NCI-H2029 (cell line): ENCODE measurements around the gene DPYD.

ENCODE experiments used
- DNase-seq: peaks from one replicate; lab custom pipeline; 2025; lab: John Stamatoyannopoulos, UW

The DPYD gene

DNA sequence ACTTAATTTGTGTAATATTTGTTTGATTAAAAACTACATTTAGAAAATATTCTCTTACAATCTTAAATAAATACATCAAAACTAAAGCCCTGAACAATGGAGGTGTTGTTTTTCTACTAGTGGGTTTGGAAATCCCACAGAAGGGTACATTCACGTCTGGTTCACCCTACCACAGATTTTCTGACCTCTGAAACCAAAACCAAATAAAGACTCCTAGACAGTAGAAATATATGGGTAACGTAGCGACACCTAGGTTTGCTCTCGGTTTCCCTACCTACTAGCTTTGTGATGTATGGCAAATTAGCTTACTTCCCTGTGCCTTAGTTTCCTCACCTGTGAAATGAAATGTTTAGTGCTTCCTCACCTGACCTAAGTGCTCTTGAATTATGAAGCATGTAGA is 312.6 kb downstream of the DPYD start:
- DNase-seq, result no peak

GRCh38 chr1:97603776-97604175 is 317.1 kb downstream of the DPYD start:
- no peak for DNase-seq

GRCh38 chr1:97603218-97603617 is 317.6 kb downstream of the DPYD start:
- no peak for DNase-seq

- DNase-seq, result no peak
These were observed 321.4 kb downstream of the DPYD start for GRCh38 chr1:97599447-97599846.

- no peak for DNase-seq
These were observed 327.6 kb downstream of the DPYD start for GRCh38 chr1:97593192-97593591.

DNA sequence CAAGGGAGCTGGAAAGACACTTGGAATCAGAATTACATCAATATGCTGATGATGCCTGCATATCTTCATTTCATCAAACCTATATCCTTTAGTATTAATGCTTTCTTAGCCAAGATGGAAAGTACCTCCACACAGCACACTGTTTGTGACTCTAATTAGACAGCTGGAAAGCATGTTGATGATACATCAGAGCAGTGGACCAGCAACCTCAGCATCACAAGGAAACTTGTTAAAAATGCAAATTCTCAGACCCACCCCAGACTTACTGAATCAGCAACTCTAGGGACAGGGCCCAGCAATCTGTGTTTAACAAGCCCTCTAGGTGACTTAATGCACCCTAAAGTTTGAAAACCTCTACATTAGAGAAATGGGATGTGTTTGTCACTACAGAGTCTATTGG is 332.1 kb downstream of the DPYD start:
- DNase-seq, result no peak

DNA sequence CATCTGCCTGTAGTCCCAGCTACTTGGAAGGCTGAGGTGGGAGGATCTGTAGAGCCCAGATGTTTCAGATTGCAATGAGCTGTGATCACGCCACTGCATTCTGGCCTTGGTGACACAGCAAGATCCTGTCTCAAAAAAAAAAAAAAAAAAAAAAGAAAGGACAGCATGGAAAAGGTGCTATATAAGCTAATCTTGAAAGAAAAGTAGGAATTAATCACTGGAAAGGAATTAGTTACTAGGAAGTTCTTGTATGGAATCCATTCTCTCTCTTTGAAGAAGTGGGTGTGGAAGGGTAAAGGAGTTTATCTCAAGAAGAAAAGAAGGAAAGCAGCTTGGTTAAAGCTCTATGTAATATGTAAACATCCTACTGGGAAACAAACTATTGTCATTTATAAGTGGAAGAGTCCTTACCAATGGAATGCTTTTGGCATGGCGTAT is 339.2 kb downstream of the DPYD start:
- no peak for DNase-seq

DNA sequence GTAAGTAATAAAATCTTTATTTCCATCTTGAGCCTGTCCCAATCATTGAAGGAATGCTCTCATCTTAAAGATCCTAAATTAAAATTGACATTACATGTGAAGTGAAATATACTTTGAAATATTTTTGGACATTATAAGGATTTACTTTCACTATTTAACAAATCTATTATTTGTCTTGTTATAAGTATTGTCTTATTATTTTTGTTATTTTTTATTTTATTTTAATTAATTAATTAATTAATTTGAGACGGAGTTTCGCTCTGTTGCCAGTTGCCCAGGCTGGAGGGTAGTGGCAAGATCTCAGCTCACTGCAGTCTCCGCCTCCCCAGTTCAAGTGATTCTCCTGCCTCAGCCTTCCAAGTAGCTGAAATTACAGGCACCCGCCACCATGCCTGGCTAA is 343.2 kb downstream of the DPYD start:
- DNase-seq, result no peak

DNA sequence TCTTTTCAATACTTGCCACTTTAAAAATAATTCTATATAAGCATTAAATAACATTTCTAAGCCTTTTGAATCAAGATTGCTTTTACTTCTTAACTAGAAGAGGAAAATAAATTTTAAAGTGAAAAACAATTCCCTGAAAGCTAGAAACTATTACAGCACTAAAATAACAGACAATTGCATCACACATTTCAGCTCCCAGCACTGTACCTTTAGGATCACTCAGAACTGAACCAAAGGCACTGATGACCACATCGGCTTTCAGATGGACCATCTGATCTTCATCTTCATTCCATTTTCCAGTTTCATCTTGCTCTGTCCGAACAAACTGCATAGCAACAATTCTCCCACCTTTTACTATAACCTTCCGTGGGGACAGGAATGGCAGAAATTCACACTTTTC is 347.3 kb downstream of the DPYD start:
- no peak for DNase-seq

DNA sequence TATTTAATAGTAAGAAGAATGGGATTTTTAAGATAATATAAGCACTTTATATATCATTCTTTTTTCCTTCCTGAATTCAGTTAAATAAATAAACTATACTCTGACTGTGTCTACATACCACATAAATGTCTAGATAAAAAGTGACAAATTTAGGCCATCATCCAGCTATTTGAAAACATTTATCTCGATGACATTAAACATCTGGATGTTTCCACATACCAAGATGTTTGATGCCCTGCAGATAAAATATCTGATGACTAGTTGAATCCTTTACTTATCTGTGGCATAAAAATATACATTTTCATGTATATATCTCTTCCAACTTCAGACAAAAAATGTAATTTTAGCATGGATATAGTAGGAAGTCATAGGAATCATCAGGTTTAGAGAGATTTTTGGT is 348.3 kb downstream of the DPYD start:
- DNase-seq, result no peak

GRCh38 chr1:97571760-97572159 is 349.1 kb downstream of the DPYD start:
- no peak for DNase-seq

- DNase-seq, result no peak
These were observed 350.1 kb downstream of the DPYD start for GRCh38 chr1:97570691-97571090.

DNA sequence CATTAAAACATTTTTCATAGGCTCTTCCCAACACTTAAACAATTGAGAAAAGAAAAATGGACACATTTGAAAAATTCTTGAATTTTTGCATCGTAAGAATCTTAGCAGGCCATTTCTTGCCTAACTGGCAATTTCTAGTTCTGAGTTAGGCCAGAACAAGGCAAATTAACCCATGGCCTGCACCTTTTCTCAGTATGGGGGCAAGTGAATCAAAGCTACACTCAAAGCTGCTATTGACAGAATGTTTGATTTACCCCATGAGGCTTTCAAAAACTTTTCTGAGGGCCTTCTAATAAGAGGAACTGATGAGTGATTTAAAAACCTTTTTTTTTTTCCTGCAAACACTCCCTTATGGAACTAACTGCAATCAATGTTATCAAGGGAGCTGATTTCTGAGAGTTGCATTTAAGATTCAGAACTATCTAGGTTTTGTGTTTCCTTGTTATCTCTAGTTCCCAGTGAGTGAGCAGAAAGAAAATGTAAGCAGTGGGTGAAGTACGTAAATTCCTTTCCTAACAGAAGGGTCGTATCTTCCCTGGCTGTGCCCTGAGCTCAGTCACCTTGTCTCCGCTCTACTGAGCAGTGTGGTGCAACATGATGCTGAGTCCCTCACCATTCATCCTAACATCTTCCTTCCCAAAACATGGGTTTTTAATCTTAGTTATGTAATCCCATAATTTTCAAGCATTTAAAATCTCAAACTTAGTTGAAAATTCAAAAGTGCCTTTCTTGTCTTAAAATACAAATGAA is 353.7 kb downstream of the DPYD start:
- no peak for DNase-seq

- DNase-seq, result no peak
These were observed 354.9 kb downstream of the DPYD start for GRCh38 chr1:97565886-97566285.

GRCh38 chr1:97563926-97564325 is 356.9 kb downstream of the DPYD start:
- DNase-seq, result no peak

GRCh38 chr1:97562081-97562480 is 358.8 kb downstream of the DPYD start:
- DNase-seq, result no peak

DNA sequence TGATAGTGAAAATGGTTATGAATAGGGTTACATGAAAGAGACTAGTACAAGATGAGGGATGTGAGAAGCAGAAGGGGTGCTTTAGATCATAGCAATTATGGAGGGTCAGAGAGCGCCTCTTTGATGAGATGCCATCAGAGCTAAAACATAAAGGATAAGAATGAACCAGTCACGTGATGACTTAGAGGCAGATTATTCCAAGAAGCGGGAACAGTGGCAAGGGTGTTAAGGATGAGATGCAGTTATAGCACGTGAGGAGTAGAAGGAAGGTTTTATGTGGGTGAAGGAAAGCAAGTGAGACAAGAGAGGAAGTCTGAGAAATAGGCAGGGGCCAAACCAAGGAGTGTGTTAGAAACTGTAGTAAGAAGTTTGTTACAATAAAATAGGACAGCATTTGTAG is 360.1 kb downstream of the DPYD start:
- DNase-seq, result no peak

GRCh38 chr1:97553971-97554370 is 366.9 kb downstream of the DPYD start:
- no peak for DNase-seq

- no peak for DNase-seq
These were observed 369.7 kb downstream of the DPYD start for GRCh38 chr1:97551113-97551512.

GRCh38 chr1:97545446-97545845 is 375.4 kb downstream of the DPYD start:
- DNase-seq, result no peak

- DNase-seq, result no peak
These were observed 380.4 kb downstream of the DPYD start for GRCh38 chr1:97540346-97540888.

- DNase-seq, result no peak
These were observed 382.7 kb downstream of the DPYD start for GRCh38 chr1:97538113-97538512.

GRCh38 chr1:97533358-97533757 is 387.5 kb downstream of the DPYD start:
- no peak for DNase-seq

DNA sequence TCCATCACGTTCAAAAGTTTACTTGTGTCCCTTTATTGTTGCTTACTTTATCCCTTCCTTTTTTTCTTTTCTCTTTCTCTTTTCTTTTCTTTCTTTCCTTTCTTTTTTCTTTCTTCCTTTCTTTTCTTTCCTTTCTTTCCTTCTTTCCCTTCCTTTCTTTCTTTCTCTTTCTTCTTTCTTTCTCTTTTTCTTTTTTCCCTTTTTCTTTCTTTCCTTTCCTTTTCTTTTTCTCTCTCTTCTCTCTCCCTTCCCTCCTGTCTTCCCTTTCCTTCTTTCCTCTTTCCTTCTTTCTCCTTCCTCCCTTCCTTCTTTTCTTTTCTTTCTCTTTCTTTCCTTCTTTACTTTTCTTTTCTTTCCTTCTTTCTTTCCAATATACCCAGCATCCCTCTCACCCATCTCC is 391.2 kb downstream of the DPYD start:
- DNase-seq, result no peak
